Right atrium auricular region (tissue), 2 donors: ENCODE results near the gene SCYGR3. TPM values are rescaled to one million over a fixed set of nuclear protein-coding genes. Genes with fewer than 3 reads are reported as not detected.

Experiments
- DNase-seq: peaks from one replicate; pipeline ENCODE4 v3.0.0-alpha.2; 2019; ENCODE audit warnings: low spot score
- H3K27ac ChIP-seq, 2 donors: fragments of 200-600 bp; sonication (generic); 1 replicate in 1 of 2; 2 replicates in 1 of 2; pipeline ENCODE4 v1.5.1; 2016 to 2019
- H3K27me3 ChIP-seq, 2 donors: fragments of 200-600 bp; sonication (generic); one replicate each; pipeline versions ENCODE4 v1.5.1 to v1.6.0; 2017 to 2019
- H3K36me3 ChIP-seq: fragments of 200-600 bp; sonication (generic); one replicate; pipeline ENCODE4 v1.5.1; 2016
- H3K4me1 ChIP-seq, 2 donors: fragments of 200-600 bp; sonication (generic); one replicate each; pipeline versions ENCODE4 v1.5.1 to v1.6.0; 2017 to 2019
- H3K4me3 ChIP-seq, 2 donors: fragments of 200-600 bp; sonication (generic); 1 replicate in 1 of 2; 2 replicates in 1 of 2; pipeline ENCODE4 v1.5.1; 2017 to 2019; ENCODE audit warnings: mild to moderate bottlenecking in 1 of 2, moderate library complexity in 1 of 2
- H3K9me3 ChIP-seq, 2 donors: fragments of 200-600 bp; sonication (generic); one replicate each; pipeline ENCODE4 v1.5.1; 2019
- total RNA-seq, 2 donors: library from RNA; depleted of rRNA; stranded (reverse); fragments of >200 nt; gene quantifications; one replicate each; pipeline ENCODE4 v1.1.0, GENCODE V29; 2016
- TF ChIP-seq, protein P1 (sequence below), 2 donors: fragments of 200-600 bp; sonication (generic); IDR thresholded peaks; one replicate each; pipeline ENCODE4 v1.5.1; 2019; ENCODE audit warnings: antibody characterized with exemption in 2 of 2

SCYGR3 gene
- total RNA-seq, 2 donors from 2014 or later = not detected

GRCh38 chr2:227592694-227593387, 21.8 kb downstream of the SCYGR3 start:
- Histone ChIP-seq H3K4me3 (no peak overlapping the region), H3K4me1 (no peaks in the 10 kb centered on the region), H3K36me3 (no peaks in the 10 kb centered on the region), H3K27me3 (no peaks in the 10 kb centered on the region), H3K27ac (no peak overlapping the region), H3K9me3 (peaks cover 0 to 5% of the 10 kb centered on the region in 2 donors)
- TF ChIP-seq, protein P1, sequence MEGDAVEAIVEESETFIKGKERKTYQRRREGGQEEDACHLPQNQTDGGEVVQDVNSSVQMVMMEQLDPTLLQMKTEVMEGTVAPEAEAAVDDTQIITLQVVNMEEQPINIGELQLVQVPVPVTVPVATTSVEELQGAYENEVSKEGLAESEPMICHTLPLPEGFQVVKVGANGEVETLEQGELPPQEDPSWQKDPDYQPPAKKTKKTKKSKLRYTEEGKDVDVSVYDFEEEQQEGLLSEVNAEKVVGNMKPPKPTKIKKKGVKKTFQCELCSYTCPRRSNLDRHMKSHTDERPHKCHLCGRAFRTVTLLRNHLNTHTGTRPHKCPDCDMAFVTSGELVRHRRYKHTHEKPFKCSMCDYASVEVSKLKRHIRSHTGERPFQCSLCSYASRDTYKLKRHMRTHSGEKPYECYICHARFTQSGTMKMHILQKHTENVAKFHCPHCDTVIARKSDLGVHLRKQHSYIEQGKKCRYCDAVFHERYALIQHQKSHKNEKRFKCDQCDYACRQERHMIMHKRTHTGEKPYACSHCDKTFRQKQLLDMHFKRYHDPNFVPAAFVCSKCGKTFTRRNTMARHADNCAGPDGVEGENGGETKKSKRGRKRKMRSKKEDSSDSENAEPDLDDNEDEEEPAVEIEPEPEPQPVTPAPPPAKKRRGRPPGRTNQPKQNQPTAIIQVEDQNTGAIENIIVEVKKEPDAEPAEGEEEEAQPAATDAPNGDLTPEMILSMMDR (IDR thresholded peaks at IDR 0.05) = no peak
- no peak for DNase-seq

DNA sequence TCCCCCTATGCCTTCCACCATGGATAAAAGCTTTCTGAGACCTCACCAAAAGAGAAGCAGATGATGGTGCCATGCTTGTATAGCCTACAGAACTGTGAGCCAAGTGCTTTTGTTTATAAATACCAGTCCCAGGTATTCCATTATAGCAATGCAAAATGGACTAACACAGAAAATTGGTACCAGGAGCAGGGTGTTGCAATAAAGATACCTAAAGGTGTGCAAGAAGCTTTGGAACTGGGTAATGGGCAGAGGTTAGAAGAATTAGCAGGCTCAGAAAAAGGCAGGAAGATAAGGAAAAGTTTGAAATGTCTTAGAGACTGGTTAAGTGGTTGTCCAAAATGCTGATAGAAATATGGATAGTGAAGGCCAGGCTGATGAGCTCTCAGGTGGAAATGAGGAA, 32.3 kb downstream of the SCYGR3 start:
- TF ChIP-seq, protein P1 (IDR thresholded peaks at IDR 0.05) = no peak
- Histone ChIP-seq H3K4me3 (no peak overlapping the region), H3K9me3 (peaks cover 0 to 17% of the 10 kb centered on the region in 2 donors), H3K27ac (no peak overlapping the region), H3K4me1 (no peaks in the 10 kb centered on the region), H3K36me3 (no peaks in the 10 kb centered on the region), H3K27me3 (no peaks in the 10 kb centered on the region)
- DNase-seq = no peak

- Histone ChIP-seq H3K4me1 (no peaks in the 10 kb centered on the region), H3K27ac (no peak overlapping the region)
- TF ChIP-seq, protein P1 (IDR thresholded peaks at IDR 0.05) = no peak
These were observed 34.8 kb downstream of the SCYGR3 start for GRCh38 chr2:227579791-227580190.

GRCh38 chr2:227578642-227579041, 36.0 kb downstream of the SCYGR3 start:
- peaks cover 0 to 17% of the 10 kb centered on the region in 2 donors for H3K9me3 ChIP-seq
- no peak overlapping the region for H3K4me3 ChIP-seq
- no peaks in the 10 kb centered on the region for H3K36me3 ChIP-seq
- H3K27me3 ChIP-seq = no peaks in the 10 kb centered on the region
- no peaks in the 10 kb centered on the region for H3K4me1 ChIP-seq
- TF ChIP-seq, protein P1 (IDR thresholded peaks at IDR 0.05) = no peak
- no peak overlapping the region for H3K27ac ChIP-seq
- no peak for DNase-seq

More at GRCh38 chr2:227579791-227580190, 34.8 kb downstream of the SCYGR3 start:
- H3K27me3 ChIP-seq = no peaks in the 10 kb centered on the region
- no peaks in the 10 kb centered on the region for H3K36me3 ChIP-seq
- peaks cover 0 to 17% of the 10 kb centered on the region in 2 donors for H3K9me3 ChIP-seq
- no peak for DNase-seq
- H3K4me3 ChIP-seq = no peak overlapping the region

DNA sequence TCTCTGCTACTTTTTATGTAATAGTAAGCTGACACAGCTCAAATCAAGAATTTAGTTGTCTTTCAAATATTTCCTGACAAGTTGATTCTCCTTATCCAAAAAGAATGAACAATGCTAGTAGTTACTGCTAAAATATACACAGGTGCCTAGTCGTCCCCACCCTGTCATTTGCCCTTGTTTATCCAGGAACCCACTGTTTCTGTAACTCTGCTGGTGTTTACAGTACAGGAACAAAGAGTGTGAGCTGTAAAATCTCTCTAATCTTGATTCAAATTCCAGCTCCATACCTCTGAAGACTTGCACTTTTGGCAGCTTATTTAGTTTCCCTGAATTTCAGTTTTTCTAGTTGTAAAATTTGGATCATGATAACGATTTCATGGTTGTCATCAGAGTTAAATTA, 37.1 kb downstream of the SCYGR3 start:
- H3K36me3 ChIP-seq = no peaks in the 10 kb centered on the region
- no peaks in the 10 kb centered on the region for H3K27me3 ChIP-seq
- peaks cover 0 to 7% of the 10 kb centered on the region in 2 donors for H3K9me3 ChIP-seq
- DNase-seq = no peak
- no peaks in the 10 kb centered on the region for H3K4me1 ChIP-seq
- H3K27ac ChIP-seq = no peak overlapping the region
- TF ChIP-seq, protein P1 (IDR thresholded peaks at IDR 0.05) = no peak
- no peak overlapping the region for H3K4me3 ChIP-seq

DNA sequence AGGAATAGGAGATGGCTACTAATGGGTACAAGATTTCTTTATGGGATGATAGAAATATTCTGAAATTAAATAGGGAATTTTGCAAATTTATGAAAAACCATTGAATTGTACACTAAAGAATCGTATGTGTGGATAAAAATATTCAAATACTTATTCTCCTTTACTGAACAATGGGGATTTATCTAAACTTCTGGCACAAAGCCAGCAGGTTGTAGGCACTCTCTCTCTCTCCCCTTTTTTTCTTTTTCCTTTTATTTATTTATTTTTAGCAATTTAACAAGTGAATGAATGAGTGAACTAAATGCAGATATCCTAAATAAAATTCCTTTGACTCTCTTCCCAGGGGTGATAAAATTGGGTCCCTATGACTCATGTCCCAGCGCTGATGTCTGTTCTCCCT, 37.8 kb downstream of the SCYGR3 start:
- Histone ChIP-seq H3K27me3 (no peaks in the 10 kb centered on the region), H3K36me3 (no peaks in the 10 kb centered on the region), H3K4me1 (no peaks in the 10 kb centered on the region), H3K9me3 (no peaks in the 10 kb centered on the region), H3K27ac (no peak overlapping the region), H3K4me3 (no peak overlapping the region)
- no peak for DNase-seq
- TF ChIP-seq, protein P1 (IDR thresholded peaks at IDR 0.05) = no peak
